ENCODE results near the gene ITGA5. TPM values are rescaled to one million over a fixed set of nuclear protein-coding genes. Genes with fewer than 3 reads are reported as not detected.
A peak's percentile ranks its signal among the peaks of the same experiment; 100 is the strongest.

Gene ITGA5
- total RNA-seq, 1 experiment from 2014 or later, result 12.2 TPM

DNA sequence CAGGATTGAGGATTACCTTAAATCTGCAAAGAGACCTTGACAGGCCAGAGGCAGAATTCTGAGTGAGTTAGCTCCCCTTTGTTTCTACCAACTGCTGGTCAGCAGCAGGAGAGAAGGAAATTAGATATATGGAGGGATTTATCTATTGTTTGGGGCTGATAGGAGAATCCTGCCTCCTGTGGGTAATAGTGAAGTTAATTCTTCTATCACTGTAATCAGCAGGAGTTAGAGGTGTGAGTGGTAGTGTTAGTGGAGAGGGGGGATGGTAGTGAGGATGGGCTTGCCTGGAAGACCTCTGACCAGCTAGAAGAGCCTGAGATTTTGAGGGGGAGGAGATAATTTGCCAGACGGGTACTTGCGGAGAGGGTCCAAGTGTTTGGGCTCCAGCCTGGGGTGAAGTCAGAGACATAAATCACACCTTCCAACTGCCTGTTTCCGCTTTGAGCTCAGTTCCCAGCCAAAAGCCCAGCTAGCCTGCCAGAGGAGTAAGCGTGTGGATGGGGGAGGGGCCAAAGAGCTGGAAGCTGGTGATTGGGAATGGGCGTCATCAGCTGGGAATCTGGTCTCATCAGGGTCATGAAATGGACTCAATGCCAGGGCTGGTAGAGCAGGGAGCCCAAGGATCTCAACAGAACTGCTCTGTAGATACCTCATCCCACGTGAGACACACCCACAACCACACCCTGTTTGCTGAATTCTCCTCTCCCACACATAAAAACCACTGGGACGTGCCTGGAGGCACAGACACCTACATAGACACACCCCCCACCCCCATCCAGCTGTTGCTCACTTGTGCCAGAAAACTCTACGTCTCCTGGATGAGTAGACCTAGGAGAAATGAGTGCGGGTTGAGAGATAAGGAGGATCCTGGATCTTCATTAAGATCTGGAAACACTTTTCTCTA lies 13.1 kb upstream of the ITGA5 start:
- no peak overlapping the region for H4K5ac ChIP-seq (ENCODE audit: insufficient read length, low read depth, low read length)
- no peak overlapping the region for H2BK5ac ChIP-seq (ENCODE audit: insufficient read length, low read length)
- no peak overlapping the region for H2BK120ac ChIP-seq (ENCODE audit: low read depth, low read length, poor library complexity, severe bottlenecking)
- H3T11ph ChIP-seq (ENCODE audit: low read length), result no peak overlapping the region
- no peaks in the 10 kb centered on the region for H3K23me2 ChIP-seq (ENCODE audit: insufficient read length, low read depth, low read length, poor library complexity, severe bottlenecking)
- no peak overlapping the region for H2BK12ac ChIP-seq (ENCODE audit: insufficient read length, low read depth, low read length)
- H3K14ac ChIP-seq (ENCODE audit: insufficient read depth, low read length), result no peak overlapping the region
- no peak overlapping the region for H2AFZ ChIP-seq (ENCODE audit: low read length)
- H3K27ac Mint-ChIP-seq, result peak overlapping the region in 1 of 3 experiments; percentile 34; a peak in 2 of 7 replicates
- DNase-seq, result peak; percentile 82
- peaks cover 4% of the 10 kb centered on the region for H3K27me3 ChIP-seq (ENCODE audit: insufficient read depth, low read length)
- no peaks in the 10 kb centered on the region for H3K79me2 ChIP-seq (ENCODE audit: insufficient read depth, low read length)
- H3K9me3 Mint-ChIP-seq, result peaks cover 3 to 7% of the 10 kb centered on the region in 2 experiments; a peak in 3 of 5 replicates
- no peaks in the 10 kb centered on the region for H4K20me1 ChIP-seq (ENCODE audit: control insufficient read depth, insufficient read depth, insufficient read length)
- no peak overlapping the region for H2BK15ac ChIP-seq (ENCODE audit: low read depth, low read length)
- H3K4ac ChIP-seq (ENCODE audit: low read depth, low read length), result no peak overlapping the region
- H3K56ac ChIP-seq (ENCODE audit: insufficient read length, low read depth, low read length), result no peak overlapping the region
- H3K9ac ChIP-seq (ENCODE audit: extremely low read depth, insufficient read length, low read length), result no peak overlapping the region
- no peaks in the 10 kb centered on the region for H3K36me3 Mint-ChIP-seq (ENCODE audit: insufficient read depth in 1 of 3, low read depth in 3 of 3)
- no peak overlapping the region for H3K27ac ChIP-seq (ENCODE audit: insufficient read length, low read depth, low read length)
- peaks cover 14% of the 10 kb centered on the region; the same call in 1 of the 2 replicates for H3K4me1 ChIP-seq (ENCODE audit: insufficient read depth, low read length)
- no CpG with 5 or more reads among the region's 9 CpGs for WGBS (ENCODE audit: extremely low coverage, insufficient read length, low lambda C conversion rate)
- H3K4me3 Mint-ChIP-seq, result peak overlapping the region in 1 of 2 experiments; percentile 27; a peak in 3 of 5 replicates
- no peaks in the 10 kb centered on the region for H3K79me1 ChIP-seq (ENCODE audit: insufficient read depth, low read depth, low read length, poor library complexity, severe bottlenecking)
- no peak overlapping the region for H4K91ac ChIP-seq (ENCODE audit: insufficient read length, low read depth, low read length)
- no peak overlapping the region for H3K18ac ChIP-seq (ENCODE audit: insufficient read length, low read depth, low read length)
- no peak overlapping the region for H3K23ac ChIP-seq (ENCODE audit: insufficient read length, low read depth, low read length)
- peaks cover 86% of the 10 kb centered on the region for H3K27me3 Mint-ChIP-seq (ENCODE audit: low read depth)
- H3K4me2 ChIP-seq (ENCODE audit: insufficient read depth, insufficient read length, low read length), result no peak overlapping the region
- H3K4me1 Mint-ChIP-seq, result peaks cover 27 to 45% of the 10 kb centered on the region in 2 experiments
- H2AK5ac ChIP-seq (ENCODE audit: insufficient read length, low read length), result no peak overlapping the region
- H4K8ac ChIP-seq (replicated peaks; ENCODE audit: insufficient read length, low read depth, low read length), result no peak overlapping the region
- no peaks in the 10 kb centered on the region for H3K9me3 ChIP-seq (ENCODE audit: control insufficient read depth, low read depth, low read length)
- TF ChIP-seq, protein P1, sequence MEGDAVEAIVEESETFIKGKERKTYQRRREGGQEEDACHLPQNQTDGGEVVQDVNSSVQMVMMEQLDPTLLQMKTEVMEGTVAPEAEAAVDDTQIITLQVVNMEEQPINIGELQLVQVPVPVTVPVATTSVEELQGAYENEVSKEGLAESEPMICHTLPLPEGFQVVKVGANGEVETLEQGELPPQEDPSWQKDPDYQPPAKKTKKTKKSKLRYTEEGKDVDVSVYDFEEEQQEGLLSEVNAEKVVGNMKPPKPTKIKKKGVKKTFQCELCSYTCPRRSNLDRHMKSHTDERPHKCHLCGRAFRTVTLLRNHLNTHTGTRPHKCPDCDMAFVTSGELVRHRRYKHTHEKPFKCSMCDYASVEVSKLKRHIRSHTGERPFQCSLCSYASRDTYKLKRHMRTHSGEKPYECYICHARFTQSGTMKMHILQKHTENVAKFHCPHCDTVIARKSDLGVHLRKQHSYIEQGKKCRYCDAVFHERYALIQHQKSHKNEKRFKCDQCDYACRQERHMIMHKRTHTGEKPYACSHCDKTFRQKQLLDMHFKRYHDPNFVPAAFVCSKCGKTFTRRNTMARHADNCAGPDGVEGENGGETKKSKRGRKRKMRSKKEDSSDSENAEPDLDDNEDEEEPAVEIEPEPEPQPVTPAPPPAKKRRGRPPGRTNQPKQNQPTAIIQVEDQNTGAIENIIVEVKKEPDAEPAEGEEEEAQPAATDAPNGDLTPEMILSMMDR (conservative IDR thresholded peaks at IDR 0.05), result no peak
- no peak overlapping the region for H2BK20ac ChIP-seq (ENCODE audit: low read depth, low read length, poor library complexity, severe bottlenecking)
